ENCODE measurements around the gene UQCRQ.

DNA sequence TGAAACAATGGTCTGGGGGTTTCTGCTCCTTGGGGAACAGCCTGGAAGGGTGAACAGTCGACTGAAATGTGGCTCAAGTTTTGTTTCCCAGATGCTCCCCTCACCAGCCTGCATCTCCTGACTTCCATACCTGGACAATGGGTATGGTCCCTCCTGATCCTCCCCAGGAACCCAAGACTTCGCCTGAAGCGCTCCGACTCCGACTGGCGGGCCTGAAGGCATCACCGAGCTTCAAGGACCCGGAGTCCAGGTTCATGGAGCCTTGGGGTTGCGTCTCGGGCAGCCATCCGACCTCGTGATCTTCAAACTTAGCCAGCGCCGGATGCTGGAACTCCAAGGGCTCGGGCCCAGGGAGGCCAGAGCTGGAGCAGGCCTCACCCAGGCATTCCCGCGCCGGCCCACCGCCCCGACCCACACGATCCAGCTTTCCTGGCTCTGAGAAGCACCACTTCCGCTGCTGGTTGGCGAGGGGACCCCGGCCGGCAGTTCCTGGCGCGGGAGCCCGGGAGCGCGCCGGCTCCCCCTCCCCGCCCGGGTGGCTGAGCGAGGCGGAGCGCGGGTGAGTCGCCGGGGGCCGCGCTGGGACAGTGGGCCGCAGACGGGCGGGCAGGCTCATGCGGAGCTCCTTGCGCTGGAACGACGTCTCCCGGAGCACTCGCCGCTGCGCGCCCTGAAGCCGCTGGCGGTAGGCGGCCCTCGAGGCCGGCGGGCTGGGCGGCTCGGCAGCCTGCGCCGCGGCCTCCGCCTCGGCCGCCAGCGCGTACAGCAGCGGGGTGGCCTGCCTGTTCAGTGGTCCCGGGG is 41.2 kb upstream of the UQCRQ start:
- no peak for TF ChIP-seq RAD51 (IDR thresholded peaks at IDR 0.05; ENCODE audit: borderline replicate concordance, low read depth)
- TF ChIP-seq BACH1 (tag; IDR thresholded peaks at IDR 0.05), result no peak
- no peak for TF ChIP-seq CTCF (IDR thresholded peaks at IDR 0.05 in 2 of 3, conservative IDR thresholded peaks at IDR 0.05 in 1 of 3; ENCODE audit: insufficient read depth in 2 of 3, low read depth in 1 of 3, low read length in 3 of 3)
- TF ChIP-seq TEAD4 (IDR thresholded peaks at IDR 0.05; ENCODE audit: low read length), result no peak
- TF ChIP-seq TEAD4 (CRISPR knock-in tag; IDR thresholded peaks at IDR 0.05; ENCODE audit: borderline replicate concordance), result no peak
- no peak for TF ChIP-seq SAFB2 (IDR thresholded peaks at IDR 0.05; ENCODE audit: borderline replicate concordance, low read depth, low read length, severe bottlenecking)
- no peak for TF ChIP-seq SP1 (CRISPR knock-in tag; IDR thresholded peaks at IDR 0.05)
- no peak for TF ChIP-seq NCOA1 (IDR thresholded peaks at IDR 0.05; ENCODE audit: low read depth)
